Measurements from ENCODE around the gene GGCX. TPM values are rescaled to one million over a fixed set of nuclear protein-coding genes. Genes with fewer than 3 reads are reported as not detected.

Gene GGCX
- total and polyA plus RNA-seq, 9 of the 15 experiments (the other 6 are each of a cell fraction or from before 2014, with no cell fraction given): 14.4 to 47.1 (median 28.1) TPM

DNA sequence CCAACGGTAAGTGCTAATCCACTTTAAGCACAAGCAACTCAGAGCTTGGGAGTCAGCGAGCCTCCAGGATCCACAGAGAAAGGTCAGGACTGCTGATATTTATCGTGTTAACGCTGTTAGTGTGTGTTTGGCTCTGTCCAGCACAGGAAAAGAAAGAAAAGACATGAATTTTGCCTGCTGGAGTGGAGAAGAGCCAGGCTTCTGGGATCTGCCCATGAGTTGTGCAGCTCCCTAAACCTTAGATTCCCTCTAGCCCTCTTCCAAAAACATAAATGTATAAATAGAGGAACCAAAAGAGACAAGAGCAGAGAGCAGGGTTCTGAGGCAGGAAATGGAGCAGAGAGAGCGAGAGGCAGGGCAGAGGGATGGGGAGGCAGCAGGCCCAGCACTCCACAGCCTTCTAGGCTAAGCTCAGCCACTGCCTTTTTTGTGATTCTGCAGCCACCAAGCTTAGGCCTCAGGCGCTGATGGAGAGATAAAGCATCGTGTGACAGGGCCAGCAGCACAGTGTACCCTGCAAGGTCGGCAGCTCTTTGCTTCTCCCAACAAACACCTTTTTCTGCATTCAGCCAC is 36.9 kb downstream of the GGCX start (continued):
- TF ChIP-seq, protein P1, sequence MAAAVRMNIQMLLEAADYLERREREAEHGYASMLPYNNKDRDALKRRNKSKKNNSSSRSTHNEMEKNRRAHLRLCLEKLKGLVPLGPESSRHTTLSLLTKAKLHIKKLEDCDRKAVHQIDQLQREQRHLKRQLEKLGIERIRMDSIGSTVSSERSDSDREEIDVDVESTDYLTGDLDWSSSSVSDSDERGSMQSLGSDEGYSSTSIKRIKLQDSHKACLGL (CRISPR knock-in tag; IDR thresholded peaks at IDR 0.05; ENCODE audit: borderline replicate concordance, poor library complexity, severe bottlenecking): no peak
- TF ChIP-seq HNRNPLL (IDR thresholded peaks at IDR 0.05; ENCODE audit: low read depth, low read length, poor library complexity, severe bottlenecking) (no peak), ZNF217 (CRISPR knock-in tag; IDR thresholded peaks at IDR 0.05) (no peak), GABPB1 (CRISPR knock-in tag; IDR thresholded peaks at IDR 0.05) (no peak), ZNF436 (CRISPR knock-in tag; IDR thresholded peaks at IDR 0.05) (no peak), RCOR1 (IDR thresholded peaks at IDR 0.05; ENCODE audit: borderline replicate concordance in 1 of 2, low read depth in 2 of 2, low read length in 2 of 2) (peak in 1 of 2 experiments; percentile 61; a peak in 1 of 4 replicates), ZC3H11A (IDR thresholded peaks at IDR 0.05; ENCODE audit: low read depth, low read length) (no peak), ZNF431 (CRISPR knock-in tag; IDR thresholded peaks at IDR 0.05) (no peak), EP300 (IDR thresholded peaks at IDR 0.05; ENCODE audit: low read length) (no peak), NCOA1 (IDR thresholded peaks at IDR 0.05; ENCODE audit: low read depth) (0 out of 2 replicates have a peak, but pooled peaks have one; percentile 17), NEUROD1 (IDR thresholded peaks at IDR 0.05; ENCODE audit: borderline replicate concordance, low read depth, low read length, partially characterized antibody) (no peak), COPS2 (conservative IDR thresholded peaks at IDR 0.05) (no peak), SIX5 (IDR thresholded peaks at IDR 0.05; ENCODE audit: borderline replicate concordance in 1 of 2, insufficient read depth in 1 of 2, low read depth in 1 of 2, low read length in 2 of 2) (no peak)
- TF ChIP-seq, protein P2, sequence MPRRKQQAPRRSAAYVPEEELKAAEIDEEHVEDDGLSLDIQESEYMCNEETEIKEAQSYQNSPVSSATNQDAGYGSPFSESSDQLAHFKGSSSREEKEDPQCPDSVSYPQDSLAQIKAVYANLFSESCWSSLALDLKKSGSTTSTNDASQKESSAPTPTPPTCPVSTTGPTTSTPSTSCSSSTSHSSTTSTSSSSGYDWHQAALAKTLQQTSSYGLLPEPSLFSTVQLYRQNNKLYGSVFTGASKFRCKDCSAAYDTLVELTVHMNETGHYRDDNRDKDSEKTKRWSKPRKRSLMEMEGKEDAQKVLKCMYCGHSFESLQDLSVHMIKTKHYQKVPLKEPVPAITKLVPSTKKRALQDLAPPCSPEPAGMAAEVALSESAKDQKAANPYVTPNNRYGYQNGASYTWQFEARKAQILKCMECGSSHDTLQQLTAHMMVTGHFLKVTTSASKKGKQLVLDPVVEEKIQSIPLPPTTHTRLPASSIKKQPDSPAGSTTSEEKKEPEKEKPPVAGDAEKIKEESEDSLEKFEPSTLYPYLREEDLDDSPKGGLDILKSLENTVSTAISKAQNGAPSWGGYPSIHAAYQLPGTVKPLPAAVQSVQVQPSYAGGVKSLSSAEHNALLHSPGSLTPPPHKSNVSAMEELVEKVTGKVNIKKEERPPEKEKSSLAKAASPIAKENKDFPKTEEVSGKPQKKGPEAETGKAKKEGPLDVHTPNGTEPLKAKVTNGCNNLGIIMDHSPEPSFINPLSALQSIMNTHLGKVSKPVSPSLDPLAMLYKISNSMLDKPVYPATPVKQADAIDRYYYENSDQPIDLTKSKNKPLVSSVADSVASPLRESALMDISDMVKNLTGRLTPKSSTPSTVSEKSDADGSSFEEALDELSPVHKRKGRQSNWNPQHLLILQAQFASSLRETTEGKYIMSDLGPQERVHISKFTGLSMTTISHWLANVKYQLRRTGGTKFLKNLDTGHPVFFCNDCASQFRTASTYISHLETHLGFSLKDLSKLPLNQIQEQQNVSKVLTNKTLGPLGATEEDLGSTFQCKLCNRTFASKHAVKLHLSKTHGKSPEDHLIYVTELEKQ (CRISPR knock-in tag; IDR thresholded peaks at IDR 0.05): no peak
- TF ChIP-seq, protein P3, sequence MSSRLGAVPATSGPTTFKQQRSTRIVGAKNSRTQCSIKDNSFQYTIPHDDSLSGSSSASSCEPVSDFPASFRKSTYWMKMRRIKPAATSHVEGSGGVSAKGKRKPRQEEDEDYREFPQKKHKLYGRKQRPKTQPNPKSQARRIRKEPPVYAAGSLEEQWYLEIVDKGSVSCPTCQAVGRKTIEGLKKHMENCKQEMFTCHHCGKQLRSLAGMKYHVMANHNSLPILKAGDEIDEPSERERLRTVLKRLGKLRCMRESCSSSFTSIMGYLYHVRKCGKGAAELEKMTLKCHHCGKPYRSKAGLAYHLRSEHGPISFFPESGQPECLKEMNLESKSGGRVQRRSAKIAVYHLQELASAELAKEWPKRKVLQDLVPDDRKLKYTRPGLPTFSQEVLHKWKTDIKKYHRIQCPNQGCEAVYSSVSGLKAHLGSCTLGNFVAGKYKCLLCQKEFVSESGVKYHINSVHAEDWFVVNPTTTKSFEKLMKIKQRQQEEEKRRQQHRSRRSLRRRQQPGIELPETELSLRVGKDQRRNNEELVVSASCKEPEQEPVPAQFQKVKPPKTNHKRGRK (tag; IDR thresholded peaks at IDR 0.05): no peak

Data from K562 (cell line).